Subcutaneous abdominal adipose tissue (tissue), 5 donors: Measurements from ENCODE around the gene SNTG2.
"Not testable (repeated sequence)": the region's sequence is repeated elsewhere in the genome, so short reads cannot be mapped to it uniquely, and the experiment has no call there.

Experiments
- H3K27ac ChIP-seq: one replicate; pipeline ENCODE4 v1.7.0; 2013; ENCODE audit warnings: low read depth, mild to moderate bottlenecking, inconsistent platforms, low read length, moderate library complexity
- H3K27me3 ChIP-seq, 5 donors: one replicate each; pipeline ENCODE4 v1.7.0; 2013; ENCODE audit warnings: low read length in 5 of 5, inconsistent platforms in 1 of 5; ENCODE audit not compliant: control insufficient read depth in 5 of 5, insufficient read depth in 4 of 5
- H3K36me3 ChIP-seq, 5 donors: one replicate each; pipeline ENCODE4 v1.7.0; 2013; ENCODE audit warnings: low read length in 5 of 5; ENCODE audit not compliant: control insufficient read depth in 5 of 5, insufficient read depth in 5 of 5
- H3K4me1 ChIP-seq, 5 donors: one replicate each; pipeline ENCODE4 v1.7.0; 2013; ENCODE audit warnings: low read length in 5 of 5, mild to moderate bottlenecking in 3 of 5, moderate library complexity in 1 of 5; ENCODE audit not compliant: control insufficient read depth in 5 of 5, insufficient read depth in 5 of 5
- H3K4me3 ChIP-seq, 5 donors: one replicate each; pipeline ENCODE4 v1.7.0; 2013; ENCODE audit warnings: low read length in 5 of 5, low read depth in 1 of 5
- H3K9ac ChIP-seq, 5 donors: one replicate each; pipeline ENCODE4 v1.7.0; 2013; ENCODE audit warnings: low read length in 5 of 5, mild to moderate bottlenecking in 4 of 5, moderate library complexity in 3 of 5
- H3K9me3 ChIP-seq, 5 donors: one replicate each; pipeline ENCODE4 v1.7.0; 2013; ENCODE audit warnings: low read length in 5 of 5; ENCODE audit not compliant: control insufficient read depth in 5 of 5
- donor health status: healthy.
- donor health status: healthy.
- donor health status: healthy.
- donor health status: healthy.
- donor health status: healthy.

Gene SNTG2

GRCh38 chr2:1209246-1209645 lies 258.6 kb downstream of the SNTG2 start:
- Histone ChIP-seq H3K27me3 (no peaks in the 10 kb centered on the region), H3K36me3 (peaks cover 0 to 15% (median 0%) of the 10 kb centered on the region in 5 donors), H3K4me3 (no peak overlapping the region), H3K4me1 (no peaks in the 10 kb centered on the region), H3K9ac (no peak overlapping the region), H3K9me3 (peaks cover 4 to 19% (median 7%) of the 10 kb centered on the region in 5 donors), H3K27ac (no peak overlapping the region)

GRCh38 chr2:1209761-1210160 lies 259.1 kb downstream of the SNTG2 start:
- no peak overlapping the region for H3K27ac ChIP-seq
- H3K9ac ChIP-seq, result no peak overlapping the region
- H3K4me1 ChIP-seq, result no peaks in the 10 kb centered on the region
- H3K27me3 ChIP-seq, result no peaks in the 10 kb centered on the region
- peaks cover 0 to 15% (median 0%) of the 10 kb centered on the region in 5 donors for H3K36me3 ChIP-seq
- peaks cover 4 to 21% (median 9%) of the 10 kb centered on the region in 5 donors for H3K9me3 ChIP-seq
- H3K4me3 ChIP-seq, result no peak overlapping the region

- H3K4me1 ChIP-seq, result no peaks in the 10 kb centered on the region
Observed at GRCh38 chr2:1210352-1210751, 259.7 kb downstream of the SNTG2 start.

GRCh38 chr2:1219901-1220573 lies 269.4 kb downstream of the SNTG2 start:
- H3K4me3 ChIP-seq, result no peak overlapping the region
- peaks cover 0 to under 1% (median 0%) of the 10 kb centered on the region in 5 donors for H3K9me3 ChIP-seq
- no peak overlapping the region for H3K27ac ChIP-seq
- H3K36me3 ChIP-seq, result peaks cover 0 to 4% (median 0%) of the 10 kb centered on the region in 5 donors
- no peak overlapping the region for H3K9ac ChIP-seq
- H3K27me3 ChIP-seq, result no peaks in the 10 kb centered on the region
- peaks cover 0 to 13% (median 5%) of the 10 kb centered on the region in 5 donors for H3K4me1 ChIP-seq

More at GRCh38 chr2:1210352-1210751, 259.7 kb downstream of the SNTG2 start:
- peaks cover 0 to 15% (median 0%) of the 10 kb centered on the region in 5 donors for H3K36me3 ChIP-seq
- H3K27me3 ChIP-seq, result no peaks in the 10 kb centered on the region
- H3K27ac ChIP-seq, result no peak overlapping the region
- H3K4me3 ChIP-seq, result no peak overlapping the region
- H3K9me3 ChIP-seq, result peaks cover 4 to 24% (median 12%) of the 10 kb centered on the region in 5 donors
- H3K9ac ChIP-seq, result no peak overlapping the region

- H3K4me3 ChIP-seq, result no peak overlapping the region
- H3K27ac ChIP-seq, result no peak overlapping the region
- H3K36me3 ChIP-seq, result peaks cover 0 to 4% (median 0%) of the 10 kb centered on the region in 5 donors
- H3K9ac ChIP-seq, result no peak overlapping the region
- peaks cover 0 to 13% (median 5%) of the 10 kb centered on the region in 5 donors for H3K4me1 ChIP-seq
- no peaks in the 10 kb centered on the region for H3K9me3 ChIP-seq
- H3K27me3 ChIP-seq, result no peaks in the 10 kb centered on the region
Observed at GRCh38 chr2:1222056-1222455, 271.4 kb downstream of the SNTG2 start.

- Histone ChIP-seq H3K27ac (no peak overlapping the region), H3K27me3 (no peaks in the 10 kb centered on the region), H3K4me3 (no peak overlapping the region), H3K9me3 (no peaks in the 10 kb centered on the region), H3K9ac (no peak overlapping the region), H3K36me3 (peaks cover 0 to 4% (median 0%) of the 10 kb centered on the region in 5 donors), H3K4me1 (peaks cover 0 to 21% (median 6%) of the 10 kb centered on the region in 5 donors)
Observed at GRCh38 chr2:1223791-1224190, 273.1 kb downstream of the SNTG2 start.

- Histone ChIP-seq H3K9ac (no peak overlapping the region), H3K4me3 (no peak overlapping the region), H3K36me3 (peaks cover 0 to 4% (median 0%) of the 10 kb centered on the region in 5 donors), H3K9me3 (no peaks in the 10 kb centered on the region), H3K27ac (no peak overlapping the region), H3K4me1 (peaks cover 0 to 21% (median 5%) of the 10 kb centered on the region in 5 donors), H3K27me3 (no peaks in the 10 kb centered on the region)
Observed at GRCh38 chr2:1224901-1225300, 274.3 kb downstream of the SNTG2 start.

GRCh38 chr2:1226766-1227165 lies 276.1 kb downstream of the SNTG2 start:
- no peak overlapping the region for H3K27ac ChIP-seq

GRCh38 chr2:1227274-1227900 lies 276.7 kb downstream of the SNTG2 start:
- Histone ChIP-seq H3K9ac (no peak overlapping the region), H3K4me1 (peaks cover 0 to 12% (median 0%) of the 10 kb centered on the region in 5 donors), H3K9me3 (no peaks in the 10 kb centered on the region), H3K27ac (no peak overlapping the region), H3K36me3 (peaks cover 0 to 4% (median 0%) of the 10 kb centered on the region in 5 donors), H3K27me3 (no peaks in the 10 kb centered on the region), H3K4me3 (no peak overlapping the region)

More at GRCh38 chr2:1226766-1227165, 276.1 kb downstream of the SNTG2 start:
- Histone ChIP-seq H3K4me1 (peaks cover 0 to 12% (median 0%) of the 10 kb centered on the region in 5 donors), H3K9me3 (no peaks in the 10 kb centered on the region), H3K4me3 (no peak overlapping the region), H3K36me3 (peaks cover 0 to 4% (median 0%) of the 10 kb centered on the region in 5 donors), H3K27me3 (no peaks in the 10 kb centered on the region), H3K9ac (no peak overlapping the region)

GRCh38 chr2:1229596-1229995 lies 278.9 kb downstream of the SNTG2 start:
- not testable (repeated sequence) for H3K9me3 ChIP-seq, H3K27me3 ChIP-seq, H3K4me3 ChIP-seq, H3K36me3 ChIP-seq, H3K9ac ChIP-seq, H3K27ac ChIP-seq
- peaks cover 0 to 12% (median 3%) of the 10 kb centered on the region in 5 donors for H3K4me1 ChIP-seq
